Keratinocyte (primary cell): ENCODE data around the gene C10orf90. TPM values are rescaled to one million over a fixed set of nuclear protein-coding genes. Genes with fewer than 3 reads are reported as not detected.

ENCODE experiments used
- DNase-seq: peaks from one replicate; pipeline ENCODE4 v3.0.0-alpha.2; 2011; ENCODE audit warnings: low read depth, missing footprints, low spot score
- FAIRE-seq: peaks from 2 replicates; lab custom pipeline; 2011; peaks lifted over from hg19 to GRCh38; lab: Jason Lieb, UNC
- H2AFZ ChIP-seq: 2 replicates; pipeline ENCODE4 v1.6.0; 2012; ENCODE audit warnings: low read length, control low read depth, inconsistent platforms; ENCODE audit not compliant: control insufficient read depth
- H3K27ac ChIP-seq: 2 replicates; pipeline ENCODE4 v1.5.1; 2011; ENCODE audit warnings: low read length; ENCODE audit not compliant: control insufficient read depth, insufficient read depth
- H3K27me3 ChIP-seq: 3 replicates; pipeline ENCODE4 v1.6.0; 2011; ENCODE audit warnings: low read length; ENCODE audit not compliant: control insufficient read depth, insufficient read depth; ENCODE audit errors: extremely low read depth
- H3K36me3 ChIP-seq, 2 experiments: 2 replicates in 1 of 2; 3 replicates in 1 of 2; pipeline ENCODE4 v1.5.1; 2011; ENCODE audit warnings: low read length in 2 of 2, mild to moderate bottlenecking in 1 of 2; ENCODE audit not compliant: control insufficient read depth in 2 of 2, insufficient read depth in 2 of 2; ENCODE audit errors: extremely low read depth in 1 of 2
- H3K4me1 ChIP-seq: 3 replicates; pipeline ENCODE4 v1.5.1; 2011; ENCODE audit warnings: low read length; ENCODE audit not compliant: control insufficient read depth, insufficient read depth; ENCODE audit errors: extremely low read depth
- H3K4me2 ChIP-seq: 3 replicates; pipeline ENCODE4 v1.6.0; 2011; ENCODE audit warnings: low read depth, low read length; ENCODE audit not compliant: control insufficient read depth, insufficient read depth; ENCODE audit errors: extremely low read depth
- H3K4me3 ChIP-seq, 3 experiments: fragments of 200-600 bp in 1 of 3; sonication (generic) in 1 of 3; 2 replicates in 2 of 3; 3 replicates in 1 of 3; pipeline ENCODE4 v1.5.1; 2011 to 2016; ENCODE audit warnings: low read length in 3 of 3, mild to moderate bottlenecking in 3 of 3, control low read depth in 2 of 3, inconsistent platforms in 1 of 3, low read depth in 1 of 3, mixed read lengths in 1 of 3, mixed run types in 1 of 3, moderate library complexity in 1 of 3; ENCODE audit not compliant: control insufficient read depth in 2 of 3, insufficient read depth in 2 of 3; ENCODE audit errors: extremely low read depth in 1 of 3
- H3K79me2 ChIP-seq: 2 replicates; pipeline ENCODE4 v1.6.0; 2012; ENCODE audit warnings: low read length; ENCODE audit not compliant: control insufficient read depth, insufficient read depth
- H3K9ac ChIP-seq: 3 replicates; pipeline ENCODE4 v1.6.0; 2011; ENCODE audit warnings: low read length; ENCODE audit not compliant: control insufficient read depth, insufficient read depth; ENCODE audit errors: extremely low read depth
- H3K9me1 ChIP-seq: 3 replicates; pipeline ENCODE4 v1.6.0; 2011; ENCODE audit warnings: low read length; ENCODE audit not compliant: control insufficient read depth, insufficient read depth; ENCODE audit errors: extremely low read depth
- H3K9me3 ChIP-seq: 2 replicates; pipeline ENCODE4 v1.5.1; 2012; ENCODE audit warnings: low read depth, low read length; ENCODE audit not compliant: control insufficient read depth
- H4K20me1 ChIP-seq: 3 replicates; pipeline ENCODE4 v1.6.0; 2011; ENCODE audit warnings: low read length; ENCODE audit not compliant: control insufficient read depth, insufficient read depth; ENCODE audit errors: extremely low read depth
- EZH2 ChIP-seq: IDR thresholded peaks from one replicate; pipeline ENCODE4 v1.6.1; 2012; ENCODE audit warnings: inconsistent platforms, mild to moderate bottlenecking, low read length, moderate library complexity
- dilution Hi-C: fragments of 300-500 bp; cut with MboI; formaldehyde crosslinking; loops from one replicate; pipeline ENCODE4 v1.7.0; 2020; ENCODE audit warnings: low sequenced_read_pairs; ENCODE audit not compliant: extremely low pct_ligation_motif_present
- polyA plus RNA-seq, 5 experiments: library from polyadenylated mRNA; depleted of rRNA in 3 of 5; stranded (reverse) in 3 of 5; stranded (forward) in 1 of 5; unstranded in 1 of 5; fragments of >200 nt; gene quantifications; 1 replicate in 1 of 5; 2 replicates in 3 of 5; 3 replicates in 1 of 5; pipeline versions ENCODE4 v1.2.1 to v1.2.3, GENCODE V29; 2011 to 2012; ENCODE audit warnings: missing spikeins in 2 of 5, low read depth in 1 of 5, low replicate concordance in 1 of 5
- TF ChIP-seq, protein P1 (sequence below), 3 experiments: IDR thresholded peaks in 1 of 3; conservative IDR thresholded peaks in 1 of 3; optimal IDR thresholded peaks in 1 of 3; 2 replicates in 2 of 3; 3 replicates in 1 of 3; pipeline versions ENCODE3 to v1.5.1; 2011; ENCODE audit warnings: low read length in 3 of 3, mild to moderate bottlenecking in 3 of 3, moderate library complexity in 2 of 3, control low read depth in 1 of 3, inconsistent platforms in 1 of 3; ENCODE audit not compliant: insufficient read depth in 2 of 3; ENCODE audit errors: extremely low read depth in 1 of 3

Gene C10orf90
- polyA plus RNA-seq, 1 donor (not counting 4 experiments of a cell fraction or from before 2014, with no cell fraction given), result not detected

DNA sequence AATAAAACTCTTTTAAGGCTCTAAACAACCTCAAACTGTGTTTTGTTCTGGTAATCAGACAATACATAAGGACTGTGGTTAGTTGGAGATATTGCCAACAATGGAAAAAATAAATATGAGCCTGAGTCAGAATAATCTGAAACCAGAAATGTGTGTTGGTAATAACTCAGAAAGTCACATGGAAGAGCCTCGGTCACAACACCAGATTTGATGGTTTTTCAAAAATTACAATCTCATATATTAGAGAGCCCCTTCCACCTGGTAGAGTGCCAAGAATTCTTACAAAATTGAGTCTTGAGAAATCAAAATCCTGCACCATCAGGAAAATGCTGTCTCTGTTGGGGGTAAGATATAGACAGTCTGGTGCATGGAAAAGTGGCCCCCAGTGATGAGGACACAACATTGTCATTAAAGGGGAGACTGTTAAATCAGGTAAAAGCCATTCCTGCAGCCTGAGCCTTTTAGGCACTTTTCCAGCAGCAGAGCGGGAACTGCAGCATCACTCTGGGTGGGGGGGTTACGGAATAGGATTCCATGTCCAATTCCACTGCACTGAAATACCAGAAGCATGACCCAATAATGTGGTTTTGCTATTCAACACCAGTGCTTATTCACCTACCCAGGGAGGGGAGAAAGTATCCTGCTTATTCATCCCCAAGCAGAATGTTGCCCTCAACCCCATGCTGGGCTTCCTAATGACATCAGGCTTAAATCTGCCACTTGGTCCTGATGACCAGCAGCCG lies 272.7 kb downstream of the C10orf90 start:
- no peak overlapping the region for H2AFZ ChIP-seq
- dilution Hi-C loops, result no loop called here
- no peaks in the 10 kb centered on the region for H3K27me3 ChIP-seq
- H3K9ac ChIP-seq, result no peak overlapping the region
- no peaks in the 10 kb centered on the region for H3K9me3 ChIP-seq
- no peaks in the 10 kb centered on the region for H3K9me1 ChIP-seq
- H3K4me1 ChIP-seq, result peaks cover 8% of the 10 kb centered on the region
- H3K4me2 ChIP-seq, result no peak overlapping the region
- no peak overlapping the region for H3K27ac ChIP-seq
- FAIRE-seq, result peak; percentile 99
- H4K20me1 ChIP-seq, result no peaks in the 10 kb centered on the region
- TF ChIP-seq EZH2, result no peak
- TF ChIP-seq, protein P1, sequence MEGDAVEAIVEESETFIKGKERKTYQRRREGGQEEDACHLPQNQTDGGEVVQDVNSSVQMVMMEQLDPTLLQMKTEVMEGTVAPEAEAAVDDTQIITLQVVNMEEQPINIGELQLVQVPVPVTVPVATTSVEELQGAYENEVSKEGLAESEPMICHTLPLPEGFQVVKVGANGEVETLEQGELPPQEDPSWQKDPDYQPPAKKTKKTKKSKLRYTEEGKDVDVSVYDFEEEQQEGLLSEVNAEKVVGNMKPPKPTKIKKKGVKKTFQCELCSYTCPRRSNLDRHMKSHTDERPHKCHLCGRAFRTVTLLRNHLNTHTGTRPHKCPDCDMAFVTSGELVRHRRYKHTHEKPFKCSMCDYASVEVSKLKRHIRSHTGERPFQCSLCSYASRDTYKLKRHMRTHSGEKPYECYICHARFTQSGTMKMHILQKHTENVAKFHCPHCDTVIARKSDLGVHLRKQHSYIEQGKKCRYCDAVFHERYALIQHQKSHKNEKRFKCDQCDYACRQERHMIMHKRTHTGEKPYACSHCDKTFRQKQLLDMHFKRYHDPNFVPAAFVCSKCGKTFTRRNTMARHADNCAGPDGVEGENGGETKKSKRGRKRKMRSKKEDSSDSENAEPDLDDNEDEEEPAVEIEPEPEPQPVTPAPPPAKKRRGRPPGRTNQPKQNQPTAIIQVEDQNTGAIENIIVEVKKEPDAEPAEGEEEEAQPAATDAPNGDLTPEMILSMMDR (optimal IDR thresholded peaks at IDR 0.05 in 1 of 3, IDR thresholded peaks at IDR 0.05 in 1 of 3, conservative IDR thresholded peaks at IDR 0.05 in 1 of 3; ENCODE audit: extremely low read depth in 1 of 3, insufficient read depth in 2 of 3, low read length in 3 of 3), result no peak
- H3K36me3 ChIP-seq, result no peaks in the 10 kb centered on the region
- H3K79me2 ChIP-seq, result no peaks in the 10 kb centered on the region
- DNase-seq, result peak; percentile 52
- H3K4me3 ChIP-seq, result no peak overlapping the region

DNA sequence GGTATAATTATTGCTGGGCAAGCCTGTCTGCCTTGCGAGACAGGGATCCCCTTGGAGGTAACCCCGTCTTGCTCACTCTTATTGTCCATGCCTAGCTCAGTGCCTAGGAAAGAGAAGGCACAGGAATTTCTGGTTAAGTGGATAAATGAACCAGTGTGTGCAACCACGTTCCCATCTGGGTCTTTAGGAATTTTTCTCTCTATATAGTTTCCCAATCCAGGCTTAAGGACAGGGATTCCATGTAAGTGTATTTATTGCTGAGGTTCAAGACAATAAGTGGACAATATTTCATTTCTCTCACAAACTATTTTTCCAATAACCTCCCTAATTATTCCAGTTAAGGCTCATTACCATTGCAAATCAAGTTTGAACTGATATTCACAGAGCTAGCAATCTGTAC lies 273.3 kb downstream of the C10orf90 start:
- Histone ChIP-seq H3K36me3 (no peaks in the 10 kb centered on the region), H3K4me3 (no peak overlapping the region), H3K9me1 (no peaks in the 10 kb centered on the region), H2AFZ (no peak overlapping the region), H3K79me2 (no peaks in the 10 kb centered on the region), H3K9me3 (no peaks in the 10 kb centered on the region), H4K20me1 (no peaks in the 10 kb centered on the region), H3K4me1 (peaks cover 8% of the 10 kb centered on the region), H3K27me3 (no peaks in the 10 kb centered on the region), H3K27ac (no peak overlapping the region), H3K4me2 (no peak overlapping the region), H3K9ac (no peak overlapping the region)
- TF ChIP-seq, protein P1 (optimal IDR thresholded peaks at IDR 0.05 in 1 of 3, IDR thresholded peaks at IDR 0.05 in 1 of 3, conservative IDR thresholded peaks at IDR 0.05 in 1 of 3; ENCODE audit: extremely low read depth in 1 of 3, insufficient read depth in 2 of 3, low read length in 3 of 3), result no peak
- TF ChIP-seq EZH2, result no peak
- FAIRE-seq (no peak), DNase-seq (no peak)
- dilution Hi-C loops, result no loop called here
